HCT116 (cell line): ENCODE results near the gene PATL2. TPM values are rescaled to one million over a fixed set of nuclear protein-coding genes. Genes with fewer than 3 reads are reported as not detected.

Experiments used
- ATAC-seq: fragments of 200-7000 bp; cut with Tn5 transposase; 2 replicates; pipeline ENCODE4 v1.9.1; 2020; ENCODE audit warnings: mild to moderate bottlenecking, moderate library complexity
- BruUV-seq: library from RNA; stranded (reverse); fragments of 400-500 nt; replicated peaks from 2 replicates; lab custom pipeline; 2021; lab: Mats Ljungman, UMichigan
- CTCF ChIA-PET: fragments of 300-600 bp; sonication (Branson Sonifier 250); formaldehyde crosslinking; loops from one replicate; lab custom pipeline; 2021; ENCODE audit warnings: antibody characterized with exemption; lab: Charles Lee
- POLR2A ChIA-PET: fragments of 300-600, 350-600 bp; sonication (Branson Sonifier 250); formaldehyde crosslinking; loops from one replicate; lab custom pipeline; 2021; ENCODE audit warnings: antibody characterized with exemption; lab: Charles Lee
- RAD21 ChIA-PET, 2 experiments: fragments of 300-600 bp; sonication (Branson Sonifier 250); formaldehyde crosslinking; loops; one replicate each; lab custom pipeline; 2023; ENCODE audit warnings: low total read pairs in 2 of 2; ENCODE audit not compliant: uncharacterized antibody in 2 of 2, unreplicated experiment in 2 of 2, low non-redundant PET in 1 of 2; lab: Charles Lee
- DNase-seq: peaks from one replicate; pipeline ENCODE4 v3.0.0-alpha.2; 2010; ENCODE audit warnings: low read depth, low spot score
- H2AFZ ChIP-seq: fragments of 200-600 bp; shearing (Covaris generic), sonication (generic); 2 replicates; pipeline ENCODE4 v1.6.1; 2017; ENCODE audit warnings: low read depth, mixed run types, mixed read lengths, antibody characterized with exemption, low read length; ENCODE audit not compliant: poor library complexity, severe bottlenecking
- H3K27ac ChIP-seq: 2 replicates; pipeline ENCODE4 v1.5.1; 2012; ENCODE audit warnings: low read depth, low read length
- H3K27me3 ChIP-seq: fragments of 200-600 bp; sonication (generic); 2 replicates; pipeline ENCODE4 v1.6.1; 2016; ENCODE audit warnings: mixed run types, low read length, mixed read lengths; ENCODE audit not compliant: insufficient read depth
- H3K36me3 ChIP-seq, 2 experiments: fragments of 200-500 bp in 1 of 2; fragments of 200-600 bp in 1 of 2; sonication (Bioruptor generic) in 1 of 2; sonication (generic) in 1 of 2; 2 replicates each; pipeline versions ENCODE4 v1.5.1 to v1.6.1; 2014 to 2016; ENCODE audit warnings: low read length in 2 of 2, inconsistent platforms in 1 of 2, mixed read lengths in 1 of 2, mixed run types in 1 of 2; ENCODE audit not compliant: insufficient read depth in 2 of 2, control insufficient read depth in 1 of 2
- H3K4me1 ChIP-seq, 2 experiments: fragments of 200-600 bp in 1 of 2; sonication (generic) in 1 of 2; 2 replicates each; pipeline versions ENCODE4 v1.5.1 to v1.6.1; 2012 to 2017; ENCODE audit warnings: low read length in 2 of 2, inconsistent platforms in 1 of 2, mild to moderate bottlenecking in 1 of 2, mixed read lengths in 1 of 2, mixed run types in 1 of 2, moderate library complexity in 1 of 2; ENCODE audit not compliant: insufficient read depth in 2 of 2, control insufficient read depth in 1 of 2
- H3K4me2 ChIP-seq: fragments of 200-600 bp; sonication (generic); 2 replicates; pipeline ENCODE4 v1.6.1; 2017; ENCODE audit warnings: mixed run types, low read length, mixed read lengths
- H3K4me3 ChIP-seq, 2 experiments: fragments of 200-600 bp in 1 of 2; sonication (generic) in 1 of 2; replicated peaks in 1 of 2; 2 replicates each; pipeline ENCODE4 v1.5.1; 2011 to 2016; ENCODE audit warnings: low read length in 2 of 2, control low read depth in 1 of 2, low read depth in 1 of 2, mild to moderate bottlenecking in 1 of 2, mixed read lengths in 1 of 2, mixed run types in 1 of 2
- H3K79me2 ChIP-seq: fragments of 200-600 bp; sonication (generic); 2 replicates; pipeline ENCODE4 v1.6.1; 2017; ENCODE audit warnings: mild to moderate bottlenecking, mixed run types, low read length, moderate library complexity, mixed read lengths; ENCODE audit not compliant: insufficient read depth
- H3K9ac ChIP-seq: fragments of 200-600 bp; sonication (generic); 2 replicates; pipeline ENCODE4 v1.6.1; 2016; ENCODE audit warnings: low read length, mixed read lengths
- H3K9me2 ChIP-seq: fragments of 200-600 bp; sonication (generic), shearing (Covaris generic); 2 replicates; pipeline ENCODE4 v1.6.1; 2017; ENCODE audit warnings: mixed run types, mild to moderate bottlenecking, moderate library complexity; ENCODE audit not compliant: insufficient read depth
- H3K9me3 ChIP-seq, 2 experiments: fragments of 200-500 bp in 1 of 2; fragments of 200-600 bp in 1 of 2; sonication (Bioruptor generic) in 1 of 2; sonication (generic) in 1 of 2; 2 replicates each; pipeline ENCODE4 v1.6.1; 2014 to 2017; ENCODE audit warnings: low read length in 2 of 2, mixed read lengths in 2 of 2, inconsistent platforms in 1 of 2, low read depth in 1 of 2, mild to moderate bottlenecking in 1 of 2, mixed run types in 1 of 2, moderate library complexity in 1 of 2; ENCODE audit not compliant: control insufficient read depth in 1 of 2, insufficient read depth in 1 of 2
- H4K20me1 ChIP-seq: fragments of 200-600 bp; sonication (generic), shearing (Covaris generic); 2 replicates; pipeline ENCODE4 v1.6.1; 2017; ENCODE audit warnings: mixed run types, mild to moderate bottlenecking, moderate library complexity; ENCODE audit not compliant: insufficient read depth
- ATF3 ChIP-seq: IDR thresholded peaks from 2 replicates; pipeline ENCODE4 v1.6.1; 2012
- CEBPB ChIP-seq: IDR thresholded peaks from 2 replicates; pipeline ENCODE4 v1.6.1; 2012; ENCODE audit warnings: low read depth
- CTCF ChIP-seq, 3 experiments: fragments of 200-600 bp in 1 of 3; sonication (generic) in 1 of 3; IDR thresholded peaks in 2 of 3; conservative IDR thresholded peaks in 1 of 3; 2 replicates each; pipeline ENCODE4 v1.5.1; 2012 to 2017; ENCODE audit warnings: low read depth in 2 of 3, low read length in 2 of 3, antibody characterized with exemption in 1 of 3, borderline replicate concordance in 1 of 3, control low read depth in 1 of 3, mild to moderate bottlenecking in 1 of 3, mixed read lengths in 1 of 3, mixed run types in 1 of 3, moderate library complexity in 1 of 3; ENCODE audit not compliant: insufficient read depth in 1 of 3
- EGR1 ChIP-seq: IDR thresholded peaks from 2 replicates; pipeline ENCODE4 v1.6.1; 2012; ENCODE audit warnings: low read depth
- EZH2 ChIP-seq: fragments of 200-600 bp; sonication (generic); IDR thresholded peaks from 2 replicates; pipeline ENCODE4 v1.6.1; 2017; ENCODE audit warnings: antibody characterized with exemption, mixed run types
- EZH2phosphoT487 ChIP-seq: fragments of 200-600 bp; IDR thresholded peaks from 2 replicates; pipeline ENCODE4 v1.6.1; 2018; ENCODE audit warnings: antibody characterized with exemption, borderline replicate concordance
- FOSL1 ChIP-seq: IDR thresholded peaks from 2 replicates; pipeline ENCODE4 v1.6.1; 2012; ENCODE audit warnings: low read depth
- MAX ChIP-seq: IDR thresholded peaks from 2 replicates; pipeline ENCODE4 v1.6.1; 2012
- POLR2A ChIP-seq: IDR thresholded peaks from 2 replicates; pipeline ENCODE4 v1.7.0; 2011; ENCODE audit warnings: borderline replicate concordance; ENCODE audit not compliant: insufficient read depth, insufficient read length; ENCODE audit errors: extremely low read depth
- POLR2AphosphoS5 ChIP-seq: IDR thresholded peaks from 2 replicates; pipeline ENCODE4 v1.6.1; 2011; ENCODE audit warnings: mild to moderate bottlenecking, low read depth, low read length, moderate library complexity
- RAD21 ChIP-seq: IDR thresholded peaks from 2 replicates; pipeline ENCODE4 v1.6.1; 2012; ENCODE audit warnings: low read depth, mild to moderate bottlenecking
- SP1 ChIP-seq: IDR thresholded peaks from 2 replicates; pipeline ENCODE4 v1.6.1; 2012; ENCODE audit warnings: low read depth
- SRF ChIP-seq: IDR thresholded peaks from 2 replicates; pipeline ENCODE4 v1.6.1; 2012; ENCODE audit warnings: low read depth
- TCF7L2 ChIP-seq: IDR thresholded peaks from 2 replicates; pipeline ENCODE4 v1.7.0; 2011; ENCODE audit warnings: borderline replicate concordance, inconsistent platforms; ENCODE audit not compliant: insufficient read depth, insufficient read length; ENCODE audit errors: extremely low read depth
- YY1 ChIP-seq: IDR thresholded peaks from 2 replicates; pipeline ENCODE4 v1.6.1; 2011; ENCODE audit warnings: low read length, low read depth, moderate library complexity, mild to moderate bottlenecking; ENCODE audit not compliant: insufficient replicate concordance; ENCODE audit errors: extremely low read depth
- ZNF274 ChIP-seq: fragments of 200-500 bp; sonication (Bioruptor generic); IDR thresholded peaks from 2 replicates; pipeline ENCODE4 v1.6.1; 2014; ENCODE audit warnings: mild to moderate bottlenecking, low read depth, low read length, inconsistent platforms
- intact Hi-C: fragments of 100-400 bp; cut with micrococcal nuclease; formaldehyde crosslinking; loops from 2 replicates; pipeline ENCODE4 v1.10.0; 2022
- total RNA-seq: library from RNA; stranded (reverse); gene quantifications from one replicate; pipeline ENCODE4 v1.2.1, GENCODE V29; 2021; ENCODE audit not compliant: unreplicated experiment
- TF ChIP-seq, protein P1 (sequence below): IDR thresholded peaks from 2 replicates; pipeline ENCODE4 v1.6.1; 2012; ENCODE audit warnings: low read depth

PATL2 gene
- total RNA-seq, 1 experiment from 2014 or later: 1.2 TPM

DNA sequence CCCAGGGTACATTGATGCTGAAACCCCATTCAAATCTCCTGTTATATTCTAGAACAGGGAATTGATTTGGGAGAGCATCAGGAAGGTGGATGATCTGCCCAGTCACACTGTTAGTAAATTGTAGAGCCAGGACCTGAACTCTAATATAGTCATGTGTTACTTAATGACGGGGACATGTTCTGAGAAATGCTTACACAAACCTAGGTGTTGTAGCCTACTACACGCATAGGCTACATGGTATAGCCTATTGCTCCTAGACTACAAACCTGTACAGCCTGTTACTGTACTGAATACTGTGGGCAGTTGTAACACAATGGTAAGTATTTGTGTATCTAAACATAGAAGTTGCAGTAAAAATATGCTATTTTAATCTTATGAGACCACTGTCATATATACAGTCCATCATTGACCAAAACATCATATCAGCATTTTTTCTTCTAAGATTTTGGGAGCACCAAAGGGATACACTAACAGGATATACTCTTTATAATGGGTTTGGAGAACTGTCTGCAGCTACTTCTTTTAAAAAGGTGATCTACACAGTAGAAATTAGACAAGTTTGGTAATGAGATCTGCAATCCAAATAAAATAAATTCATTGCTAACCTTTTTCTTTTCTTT lies 6.0 kb upstream of the PATL2 start (continued):
- TF ChIP-seq CTCF (IDR thresholded peaks at IDR 0.05 in 2 of 3, conservative IDR thresholded peaks at IDR 0.05 in 1 of 3; ENCODE audit: borderline replicate concordance in 1 of 3, insufficient read depth in 1 of 3, low read depth in 2 of 3, low read length in 2 of 3) (no peak), POLR2A (no peak), ATF3 (no peak), EZH2 (no peak), YY1 (no peak), RAD21 (no peak)

GRCh38 chr15:44715797-44716334 lies 4.7 kb upstream of the PATL2 start:
- no TSS peak for BruUV-seq
- Histone ChIP-seq H3K9ac (no peak overlapping the region), H3K9me2 (no peaks in the 10 kb centered on the region), H3K27me3 (no peaks in the 10 kb centered on the region), H2AFZ (no peak overlapping the region), H4K20me1 (no peaks in the 10 kb centered on the region), H3K36me3 (peaks cover 27 to 35% of the 10 kb centered on the region in 2 experiments), H3K27ac (no peak overlapping the region), H3K79me2 (peaks cover 41% of the 10 kb centered on the region), H3K4me1 (peaks cover 8 to 19% of the 10 kb centered on the region in 2 experiments; a peak in 3 of 4 replicates), H3K9me3 (no peaks in the 10 kb centered on the region), H3K4me2 (no peak overlapping the region), H3K4me3 (no peak overlapping the region)
- ChIA-PET CTCF (interaction anchor here (1.3 kb wide), 1 partner anchor 53 kb away, joined by 4 read pairs; the partner anchor contains the start of gene SPG11), POLR2A (interaction anchor here (0.6 to 7.0 kb wide), 2 partner anchors 12 to 193 kb away, joined by 3 to 106 read pairs; no protein-coding TSS in a partner anchor), RAD21 (no interaction called here)
- ATAC-seq (no peak), DNase-seq (no peak)
- intact Hi-C loops: no loop called here
- TF ChIP-seq SP1 (no peak), SRF (no peak), YY1 (no peak), POLR2AphosphoS5 (no peak), MAX (no peak), FOSL1 (no peak), CEBPB (no peak), ATF3 (no peak), EZH2phosphoT487 (no peak), ZNF274 (no peak), EGR1 (no peak), TCF7L2 (no peak)
- TF ChIP-seq, protein P1, sequence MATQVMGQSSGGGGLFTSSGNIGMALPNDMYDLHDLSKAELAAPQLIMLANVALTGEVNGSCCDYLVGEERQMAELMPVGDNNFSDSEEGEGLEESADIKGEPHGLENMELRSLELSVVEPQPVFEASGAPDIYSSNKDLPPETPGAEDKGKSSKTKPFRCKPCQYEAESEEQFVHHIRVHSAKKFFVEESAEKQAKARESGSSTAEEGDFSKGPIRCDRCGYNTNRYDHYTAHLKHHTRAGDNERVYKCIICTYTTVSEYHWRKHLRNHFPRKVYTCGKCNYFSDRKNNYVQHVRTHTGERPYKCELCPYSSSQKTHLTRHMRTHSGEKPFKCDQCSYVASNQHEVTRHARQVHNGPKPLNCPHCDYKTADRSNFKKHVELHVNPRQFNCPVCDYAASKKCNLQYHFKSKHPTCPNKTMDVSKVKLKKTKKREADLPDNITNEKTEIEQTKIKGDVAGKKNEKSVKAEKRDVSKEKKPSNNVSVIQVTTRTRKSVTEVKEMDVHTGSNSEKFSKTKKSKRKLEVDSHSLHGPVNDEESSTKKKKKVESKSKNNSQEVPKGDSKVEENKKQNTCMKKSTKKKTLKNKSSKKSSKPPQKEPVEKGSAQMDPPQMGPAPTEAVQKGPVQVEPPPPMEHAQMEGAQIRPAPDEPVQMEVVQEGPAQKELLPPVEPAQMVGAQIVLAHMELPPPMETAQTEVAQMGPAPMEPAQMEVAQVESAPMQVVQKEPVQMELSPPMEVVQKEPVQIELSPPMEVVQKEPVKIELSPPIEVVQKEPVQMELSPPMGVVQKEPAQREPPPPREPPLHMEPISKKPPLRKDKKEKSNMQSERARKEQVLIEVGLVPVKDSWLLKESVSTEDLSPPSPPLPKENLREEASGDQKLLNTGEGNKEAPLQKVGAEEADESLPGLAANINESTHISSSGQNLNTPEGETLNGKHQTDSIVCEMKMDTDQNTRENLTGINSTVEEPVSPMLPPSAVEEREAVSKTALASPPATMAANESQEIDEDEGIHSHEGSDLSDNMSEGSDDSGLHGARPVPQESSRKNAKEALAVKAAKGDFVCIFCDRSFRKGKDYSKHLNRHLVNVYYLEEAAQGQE: no peak
